ENCODE data around the gene PREB.
A peak's percentile ranks its signal among the peaks of the same experiment; 100 is the strongest.

Gene PREB

DNA sequence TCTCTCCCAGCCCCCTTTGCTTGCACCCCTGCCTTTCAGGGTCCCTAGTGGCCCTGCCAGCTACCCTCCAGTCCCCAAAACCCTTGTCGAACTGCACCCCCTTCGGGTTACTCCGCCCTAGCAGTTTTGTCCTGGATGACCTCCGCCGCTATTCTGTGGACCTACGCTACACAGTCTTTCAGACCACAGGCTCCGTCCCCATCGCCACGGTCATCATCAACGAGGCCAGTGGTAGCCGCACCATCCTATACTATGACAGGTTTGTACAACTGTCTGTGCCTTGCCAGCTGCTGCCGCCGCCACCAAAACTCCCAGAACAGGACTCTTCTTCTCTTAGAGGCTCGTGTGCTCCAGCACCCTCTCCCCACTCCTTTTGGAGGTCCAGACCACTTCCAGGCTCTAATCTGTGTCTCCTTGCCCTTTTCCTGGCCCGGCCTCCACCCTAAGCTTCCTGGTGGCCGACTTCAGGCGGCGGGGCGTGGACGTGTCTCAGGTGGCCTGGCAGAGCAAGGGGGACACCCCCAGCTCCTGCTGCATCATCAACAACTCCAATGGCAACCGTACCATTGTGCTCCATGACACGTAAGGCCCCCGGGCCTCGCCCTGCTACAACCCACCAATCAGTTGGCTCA lies 40.0 kb downstream of the PREB start:
- no peak for DNase-seq

DNA sequence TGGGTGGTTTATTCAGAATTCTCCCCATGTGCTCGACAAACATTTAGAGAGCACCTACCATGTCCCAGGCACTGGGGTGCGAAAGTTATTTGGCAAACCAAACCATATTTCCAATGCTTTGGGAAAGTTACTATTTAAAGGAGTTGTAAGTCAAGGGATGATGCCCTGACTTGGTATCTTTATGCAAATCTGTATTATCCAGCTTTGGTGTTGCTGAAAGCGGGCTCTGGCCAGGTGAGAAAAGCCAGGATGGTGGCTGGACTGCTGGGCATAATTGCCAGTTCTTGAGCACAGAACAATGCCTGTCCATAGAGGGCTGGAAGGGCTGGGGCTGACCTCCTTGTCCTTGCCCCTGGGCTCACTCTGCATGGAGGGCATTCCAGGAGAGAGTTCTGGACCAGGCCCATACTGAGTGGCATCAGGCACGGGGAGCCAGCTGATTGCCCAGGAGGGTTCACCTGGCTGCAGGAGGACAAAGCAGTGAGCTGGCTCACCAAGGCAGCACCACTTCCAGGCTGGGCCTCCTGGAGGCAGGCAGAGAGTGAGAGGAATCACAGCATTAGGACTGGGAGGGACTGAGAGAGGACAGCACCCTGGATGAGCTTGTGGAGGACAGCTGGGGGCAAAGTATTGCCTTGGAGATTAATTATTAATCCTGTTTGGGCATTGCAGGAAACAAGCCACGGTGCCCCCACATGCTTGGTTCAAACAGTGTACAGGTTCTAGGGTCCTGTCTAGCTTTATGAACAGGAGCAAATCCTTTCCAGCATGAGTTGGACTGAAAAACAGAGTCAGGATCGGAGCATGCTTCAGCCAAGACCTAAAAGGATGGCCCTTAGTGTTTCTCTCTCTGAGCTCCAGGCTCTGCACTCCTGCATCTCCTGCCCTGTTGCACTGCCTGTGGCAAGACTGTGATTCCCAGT lies 40.7 kb downstream of the PREB start:
- no peak for DNase-seq

DNA sequence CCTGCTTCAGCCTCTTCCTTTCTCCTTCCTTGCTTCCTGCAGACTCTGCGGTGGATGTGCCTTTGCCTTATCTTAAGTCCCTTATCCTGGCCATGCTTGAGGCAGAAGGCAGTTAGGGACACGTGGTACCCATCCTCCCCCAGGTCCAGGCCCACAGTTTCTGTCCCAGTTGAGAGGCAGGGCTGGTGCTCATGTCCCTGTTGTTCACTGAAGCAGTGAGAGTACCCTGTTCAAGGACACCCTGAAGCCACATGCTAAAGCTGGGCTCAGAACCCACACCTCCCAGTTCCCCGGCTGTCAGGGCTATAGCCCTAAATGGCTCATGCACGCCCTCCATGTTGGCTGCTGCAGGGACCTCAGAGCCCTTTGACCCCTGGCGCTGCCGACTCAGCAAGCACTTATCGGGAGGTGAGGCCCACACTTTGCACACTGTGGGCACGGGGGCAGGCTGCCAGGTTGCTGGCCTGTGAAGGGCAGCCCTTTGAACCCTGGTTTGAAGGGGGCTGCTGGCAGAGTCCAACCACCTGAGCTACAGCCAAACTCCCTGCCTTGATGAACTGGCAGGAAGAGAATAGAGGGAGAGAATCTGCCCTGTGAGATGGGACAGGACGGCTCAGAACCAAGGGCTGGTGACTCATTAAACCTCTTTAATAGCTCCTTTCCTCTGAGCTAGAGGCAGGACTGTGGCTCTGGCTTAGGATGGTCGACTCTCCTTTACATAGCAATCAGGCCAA lies 41.6 kb downstream of the PREB start:
- no peak for DNase-seq

DNA sequence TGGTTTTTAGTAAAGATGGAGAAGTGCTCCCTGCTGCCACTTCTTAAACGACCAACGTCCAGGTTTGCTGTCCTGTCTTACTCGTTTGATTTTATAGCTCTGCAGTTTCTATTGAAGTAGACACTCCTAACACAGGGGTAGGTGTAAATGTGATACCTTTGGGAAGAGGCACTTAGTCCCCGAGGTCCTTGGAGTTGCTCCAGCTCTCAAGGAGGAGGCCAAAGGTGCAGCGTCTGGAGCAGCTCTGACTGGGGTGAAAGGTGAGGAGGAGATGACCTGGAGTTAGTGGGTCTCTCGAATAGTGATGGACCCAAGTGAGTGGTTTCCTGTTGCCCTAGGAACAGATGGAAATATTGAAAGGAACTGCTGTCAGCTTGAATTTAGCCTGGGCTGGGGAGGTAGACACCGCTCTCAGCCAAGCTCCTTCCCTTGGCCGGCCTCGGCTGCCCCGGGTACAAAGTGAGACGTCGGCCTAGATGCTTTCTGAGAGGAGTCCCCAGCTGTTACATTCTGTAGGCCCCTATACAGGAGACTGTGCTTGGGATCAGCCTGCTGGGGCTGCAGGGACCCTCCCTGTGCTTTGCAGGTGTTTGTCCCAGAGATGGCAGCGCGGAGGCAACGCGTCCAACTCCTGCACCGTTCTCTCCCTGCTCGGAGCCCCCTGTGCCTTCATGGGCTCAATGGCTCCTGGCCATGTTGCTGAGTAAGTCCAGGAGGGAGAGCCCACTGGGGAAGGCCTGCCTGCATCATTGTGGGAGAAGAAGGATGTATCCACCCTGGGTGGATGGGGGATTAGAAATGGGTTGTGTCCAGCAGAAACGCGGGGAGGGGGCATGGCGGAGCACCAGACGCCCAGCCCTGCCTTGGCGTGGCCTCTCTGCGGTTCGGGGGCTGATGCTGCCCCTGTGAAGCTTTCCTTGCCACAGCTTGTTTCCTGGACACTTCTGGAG lies 42.4 kb downstream of the PREB start:
- DNase-seq, result no peak

DNA sequence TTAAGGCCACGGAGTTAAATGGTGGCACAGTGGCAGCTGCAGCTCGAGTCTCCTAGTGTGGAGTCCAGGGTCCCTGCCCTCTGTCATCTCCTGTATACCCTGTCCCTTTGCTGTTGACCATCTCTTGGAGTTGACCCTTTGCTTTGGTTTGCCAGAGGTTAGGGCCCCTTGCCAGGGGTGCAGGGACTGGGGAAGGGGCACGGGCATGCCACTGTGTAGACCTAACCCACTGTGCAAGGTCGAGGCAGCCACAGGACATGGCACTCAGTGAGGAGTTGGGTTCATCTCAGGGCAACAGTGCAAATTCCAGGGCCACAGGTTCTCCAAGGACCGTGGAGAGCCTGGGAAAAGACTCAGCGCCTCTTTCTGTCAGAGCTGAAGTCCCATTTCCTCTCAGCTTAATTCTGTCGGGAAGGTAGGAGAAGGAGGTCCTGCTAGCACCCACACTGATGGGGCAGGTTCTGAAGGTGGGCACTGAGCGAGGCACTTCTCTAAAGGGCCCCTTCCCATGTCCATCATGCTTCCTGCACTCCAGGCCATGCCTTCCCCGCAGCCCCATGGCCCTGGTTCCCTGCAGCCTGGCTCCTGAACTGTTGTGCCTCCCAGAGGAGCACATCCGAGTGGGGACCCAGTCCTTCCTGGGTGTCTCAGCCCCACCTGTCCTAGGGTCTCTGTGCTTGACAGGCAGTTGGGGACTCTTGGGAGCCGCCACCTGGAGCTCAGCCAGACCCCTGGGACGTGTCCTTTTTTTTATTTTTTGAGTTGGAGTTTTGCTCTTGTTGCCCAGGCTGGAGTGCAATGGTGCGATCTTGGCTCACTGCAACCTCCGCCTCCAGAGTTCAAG lies 45.1 kb downstream of the PREB start:
- no peak for DNase-seq

DNA sequence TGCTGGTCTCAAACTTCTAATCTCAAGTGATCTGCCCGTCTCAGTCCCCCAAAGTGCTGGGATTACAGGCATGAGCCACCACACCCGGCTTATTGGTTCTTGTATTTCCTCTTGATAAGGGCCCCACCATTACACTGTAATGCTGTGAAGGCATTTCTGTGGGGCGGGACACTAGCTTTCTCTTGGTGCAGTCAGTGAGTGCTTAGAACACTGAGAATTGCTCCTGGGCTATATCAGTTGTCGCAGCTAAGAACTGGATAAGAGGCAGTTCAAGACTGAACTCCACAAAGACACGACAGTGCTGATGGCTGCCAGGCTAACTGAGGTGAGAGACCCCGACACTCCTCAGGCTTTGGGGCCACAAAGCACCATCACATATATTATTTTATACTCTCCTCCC lies 45.8 kb downstream of the PREB start:
- no peak for DNase-seq

DNA sequence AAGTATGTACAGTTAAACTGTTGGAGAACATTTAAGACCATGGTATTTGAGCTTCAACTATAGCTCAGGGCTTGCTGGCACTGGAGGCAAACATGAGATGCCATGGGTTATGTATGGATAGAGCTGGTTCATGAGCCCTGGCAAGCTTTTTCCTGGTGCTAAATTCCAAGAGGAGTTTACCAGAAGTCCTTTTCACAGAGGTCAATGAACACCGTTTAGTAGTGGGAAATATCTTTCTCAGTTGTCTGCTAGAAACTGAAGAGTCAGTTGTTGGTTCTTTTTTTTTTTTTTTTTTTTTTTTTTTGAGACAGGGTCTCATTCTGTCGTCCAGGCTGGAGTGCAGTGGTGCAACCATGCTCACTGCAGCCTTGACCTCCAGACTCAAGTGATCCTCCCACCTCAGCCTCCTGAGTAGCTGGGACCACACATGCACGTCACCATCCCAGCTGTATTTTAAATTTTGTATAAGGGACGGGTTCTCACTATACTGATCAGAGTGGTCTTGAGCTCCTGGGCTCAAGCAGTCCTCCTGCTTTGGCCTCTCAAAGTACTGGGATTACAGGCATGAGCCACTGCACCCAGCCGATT lies 46.5 kb downstream of the PREB start:
- no peak for DNase-seq

DNA sequence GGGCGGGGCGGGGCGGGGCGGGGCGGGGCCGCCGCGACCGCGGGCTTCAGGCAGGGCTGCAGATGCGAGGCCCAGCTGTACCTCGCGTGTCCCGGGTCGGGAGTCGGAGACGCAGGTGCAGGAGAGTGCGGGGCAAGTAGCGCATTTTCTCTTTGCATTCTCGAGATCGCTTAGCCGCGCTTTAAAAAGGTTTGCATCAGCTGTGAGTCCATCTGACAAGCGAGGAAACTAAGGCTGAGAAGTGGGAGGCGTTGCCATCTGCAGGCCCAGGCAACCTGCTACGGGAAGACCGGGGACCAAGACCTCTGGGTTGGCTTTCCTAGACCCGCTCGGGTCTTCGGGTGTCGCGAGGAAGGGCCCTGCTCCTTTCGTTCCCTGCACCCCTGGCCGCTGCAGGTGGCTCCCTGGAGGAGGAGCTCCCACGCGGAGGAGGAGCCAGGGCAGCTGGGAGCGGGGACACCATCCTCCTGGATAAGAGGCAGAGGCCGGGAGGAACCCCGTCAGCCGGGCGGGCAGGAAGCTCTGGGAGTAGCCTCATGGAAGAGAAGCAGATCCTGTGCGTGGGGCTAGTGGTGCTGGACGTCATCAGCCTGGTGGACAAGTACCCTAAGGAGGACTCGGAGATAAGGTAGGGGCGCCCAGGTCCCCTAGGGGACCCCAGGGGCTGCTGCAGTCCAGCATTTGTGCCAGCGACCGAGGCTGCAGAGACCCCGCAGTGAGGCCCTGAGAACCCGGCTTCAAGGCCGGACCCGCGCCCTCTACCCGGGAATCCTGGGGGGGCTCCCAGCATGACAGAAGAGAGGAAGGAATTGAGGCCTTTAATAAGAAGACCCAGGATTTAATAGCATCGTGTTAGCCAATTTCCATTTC lies 47.5 kb downstream of the PREB start, which contains the start of gene KHK:
KHK (plus strand) TSS at position 49 of the 870 bp plus-strand sequence; CDS start at position 537, 488 bp downstream.
- DNase-seq, result peak; percentile 88

DNA sequence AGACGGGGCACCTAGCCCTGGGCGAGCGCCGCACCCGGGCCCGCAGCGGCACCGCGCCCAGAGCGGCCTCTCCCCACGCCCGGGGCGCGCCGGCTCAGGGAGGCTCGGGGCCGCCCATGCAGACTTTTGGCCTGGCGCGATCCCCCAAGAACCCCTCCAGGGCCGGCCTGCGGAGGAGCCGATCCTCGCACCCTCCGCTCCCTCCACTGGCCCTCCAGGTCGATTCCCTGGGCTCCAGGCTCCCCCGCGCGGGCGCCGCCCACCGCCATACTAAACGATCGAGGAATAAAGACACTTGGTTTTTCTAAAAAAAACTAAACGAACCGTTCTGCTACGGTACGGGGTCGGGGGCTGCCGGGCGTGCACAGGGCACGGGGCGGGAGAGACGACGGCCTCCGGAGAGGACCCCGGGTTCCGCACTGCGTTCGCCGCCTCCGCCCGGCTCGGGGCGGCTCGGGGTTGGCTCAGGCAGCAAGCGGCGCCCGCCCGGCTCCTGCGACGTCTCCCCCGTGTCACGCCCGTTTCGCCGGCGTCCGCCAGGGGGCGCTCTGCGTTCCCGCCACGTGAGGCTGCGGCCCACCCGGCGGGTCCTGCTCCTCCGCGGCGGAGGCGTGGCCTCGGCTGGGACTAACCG lies 48.2 kb downstream of the PREB start:
- peak; percentile 99 for DNase-seq

DNA sequence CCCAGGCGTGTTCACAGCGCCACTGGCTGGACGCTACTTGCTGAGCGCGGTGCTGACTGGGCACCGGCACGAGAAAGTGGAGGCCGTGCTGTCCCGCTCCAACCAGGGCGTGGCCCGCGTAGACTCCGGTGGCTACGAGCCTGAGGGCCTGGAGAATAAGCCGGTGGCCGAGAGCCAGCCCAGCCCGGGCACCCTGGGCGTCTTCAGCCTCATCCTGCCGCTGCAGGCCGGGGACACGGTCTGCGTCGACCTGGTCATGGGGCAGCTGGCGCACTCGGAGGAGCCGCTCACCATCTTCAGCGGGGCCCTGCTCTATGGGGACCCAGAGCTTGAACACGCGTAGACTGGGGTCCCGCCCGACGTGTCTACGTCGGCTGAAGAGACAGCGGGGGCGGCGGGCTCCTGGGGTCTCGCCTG lies 48.8 kb downstream of the PREB start:
- peak; percentile 92 for DNase-seq

DNA sequence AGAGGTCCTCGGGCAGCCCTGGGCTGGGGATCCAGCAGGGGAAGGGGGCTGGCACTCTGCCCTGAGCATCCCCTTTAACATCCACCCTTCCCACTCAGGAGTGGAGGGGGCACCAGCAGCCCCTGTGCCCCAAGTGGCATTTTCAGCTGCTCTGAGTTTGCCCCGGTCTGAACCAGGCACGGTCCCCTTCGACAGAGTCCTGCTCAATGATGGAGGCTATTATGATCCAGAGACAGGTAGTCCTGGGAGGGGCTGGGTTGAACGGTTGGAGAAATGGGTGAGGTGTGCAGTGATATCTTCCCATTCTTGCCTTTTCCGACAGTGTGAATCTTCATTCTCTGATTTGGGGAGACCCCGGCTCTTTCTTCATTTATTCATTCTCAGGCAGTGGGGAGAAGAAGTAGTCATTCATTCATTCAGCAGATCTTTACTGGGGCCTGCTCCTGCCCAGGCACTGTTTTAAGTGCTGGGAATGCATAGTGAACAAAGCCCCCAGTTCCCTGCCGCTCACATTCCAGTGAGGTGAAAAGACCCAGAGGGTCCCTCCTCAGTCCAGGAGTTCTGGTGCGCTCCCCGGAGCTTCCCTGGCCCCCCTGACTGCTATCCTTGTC lies 49.3 kb downstream of the PREB start:
- no peak for DNase-seq

DNA sequence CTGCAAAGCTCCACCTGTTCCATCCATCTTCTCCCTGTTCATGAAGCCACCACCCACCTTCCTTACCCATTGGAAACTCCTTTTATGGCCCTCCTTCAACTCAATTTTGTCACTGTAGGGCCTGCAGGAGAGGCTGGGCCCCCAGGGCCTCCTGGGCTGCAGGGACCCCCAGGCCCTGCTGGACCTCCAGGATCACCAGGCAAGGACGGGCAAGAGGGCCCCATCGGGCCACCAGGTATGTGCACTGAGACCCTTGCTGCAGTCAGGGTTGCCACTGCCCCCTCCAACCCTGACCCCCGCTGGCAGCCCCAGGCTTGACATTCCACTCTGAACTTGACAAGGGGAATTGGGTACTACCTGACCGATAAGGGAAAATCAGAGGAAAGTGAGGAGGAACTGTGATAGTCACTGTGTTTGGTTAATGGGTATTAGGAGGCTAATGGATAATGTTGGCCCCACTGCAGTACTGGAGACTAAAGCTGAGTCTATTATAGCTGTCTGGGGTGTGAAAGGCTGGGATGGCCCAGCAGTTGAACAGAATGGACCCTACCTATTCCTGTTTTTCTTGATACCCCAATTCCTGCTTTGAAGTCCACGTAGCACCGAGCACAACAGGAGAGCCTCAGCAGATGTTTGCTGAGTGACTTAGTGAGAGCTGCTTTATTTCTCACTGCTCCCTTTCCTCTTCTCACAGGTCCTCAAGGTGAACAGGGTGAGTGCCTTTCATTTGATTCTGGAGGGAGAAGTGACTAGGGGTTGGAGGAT lies 50.0 kb downstream of the PREB start:
- no peak for DNase-seq

DNA sequence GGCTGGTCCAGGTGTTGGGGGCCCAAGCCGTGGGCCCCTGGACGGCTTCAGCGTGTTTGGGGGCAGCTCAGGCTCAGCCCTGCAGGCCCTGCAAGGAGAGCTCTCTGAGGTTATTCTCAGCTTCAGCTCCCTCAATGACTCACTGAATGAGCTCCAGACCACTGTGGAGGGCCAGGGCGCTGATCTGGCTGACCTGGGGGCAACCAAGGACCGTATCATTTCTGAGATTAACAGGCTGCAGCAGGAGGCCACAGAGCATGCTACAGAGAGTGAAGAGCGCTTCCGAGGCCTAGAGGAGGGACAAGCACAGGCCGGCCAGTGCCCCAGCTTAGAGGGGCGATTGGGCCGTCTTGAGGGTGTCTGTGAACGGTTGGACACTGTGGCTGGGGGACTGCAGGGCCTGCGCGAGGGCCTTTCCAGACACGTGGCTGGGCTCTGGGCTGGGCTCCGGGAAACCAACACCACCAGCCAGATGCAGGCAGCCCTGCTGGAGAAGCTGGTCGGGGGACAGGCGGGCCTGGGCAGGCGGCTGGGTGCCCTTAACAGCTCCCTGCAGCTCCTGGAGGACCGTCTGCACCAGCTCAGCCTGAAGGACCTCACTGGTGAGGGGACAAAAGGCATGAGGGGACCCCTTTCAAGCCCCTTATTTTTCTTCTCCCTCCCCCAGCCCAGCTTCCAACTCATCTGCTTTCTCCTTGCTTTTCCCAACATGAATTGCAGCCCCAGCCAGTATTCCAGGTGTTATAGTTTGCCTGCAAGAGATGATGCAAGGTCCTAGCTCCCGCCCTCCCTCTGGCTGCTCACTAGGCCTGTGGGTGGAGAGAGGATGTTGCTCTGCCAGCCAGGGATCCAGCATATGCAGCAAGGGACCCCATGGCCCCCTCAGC lies 50.8 kb downstream of the PREB start:
- no peak for DNase-seq

DNA sequence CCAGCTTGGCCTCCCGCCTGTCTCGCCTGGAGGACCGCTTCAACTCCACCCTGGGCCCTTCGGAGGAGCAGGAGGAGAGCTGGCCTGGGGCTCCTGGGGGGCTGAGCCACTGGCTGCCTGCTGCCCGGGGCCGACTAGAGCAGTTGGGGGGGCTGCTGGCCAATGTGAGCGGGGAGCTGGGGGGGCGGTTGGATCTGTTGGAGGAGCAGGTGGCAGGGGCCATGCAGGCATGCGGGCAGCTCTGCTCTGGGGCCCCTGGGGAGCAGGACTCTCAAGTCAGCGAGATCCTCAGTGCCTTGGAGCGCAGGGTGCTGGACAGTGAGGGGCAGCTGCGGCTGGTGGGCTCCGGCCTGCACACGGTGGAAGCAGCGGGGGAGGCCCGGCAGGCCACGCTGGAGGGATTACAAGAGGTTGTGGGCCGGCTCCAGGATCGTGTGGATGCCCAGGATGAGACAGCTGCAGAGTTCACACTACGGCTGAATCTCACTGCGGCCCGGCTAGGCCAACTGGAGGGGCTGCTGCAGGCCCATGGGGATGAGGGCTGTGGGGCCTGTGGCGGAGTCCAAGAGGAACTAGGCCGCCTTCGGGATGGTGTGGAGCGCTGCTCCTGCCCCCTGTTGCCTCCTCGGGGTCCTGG lies 51.5 kb downstream of the PREB start:
- DNase-seq, result no peak

DNA sequence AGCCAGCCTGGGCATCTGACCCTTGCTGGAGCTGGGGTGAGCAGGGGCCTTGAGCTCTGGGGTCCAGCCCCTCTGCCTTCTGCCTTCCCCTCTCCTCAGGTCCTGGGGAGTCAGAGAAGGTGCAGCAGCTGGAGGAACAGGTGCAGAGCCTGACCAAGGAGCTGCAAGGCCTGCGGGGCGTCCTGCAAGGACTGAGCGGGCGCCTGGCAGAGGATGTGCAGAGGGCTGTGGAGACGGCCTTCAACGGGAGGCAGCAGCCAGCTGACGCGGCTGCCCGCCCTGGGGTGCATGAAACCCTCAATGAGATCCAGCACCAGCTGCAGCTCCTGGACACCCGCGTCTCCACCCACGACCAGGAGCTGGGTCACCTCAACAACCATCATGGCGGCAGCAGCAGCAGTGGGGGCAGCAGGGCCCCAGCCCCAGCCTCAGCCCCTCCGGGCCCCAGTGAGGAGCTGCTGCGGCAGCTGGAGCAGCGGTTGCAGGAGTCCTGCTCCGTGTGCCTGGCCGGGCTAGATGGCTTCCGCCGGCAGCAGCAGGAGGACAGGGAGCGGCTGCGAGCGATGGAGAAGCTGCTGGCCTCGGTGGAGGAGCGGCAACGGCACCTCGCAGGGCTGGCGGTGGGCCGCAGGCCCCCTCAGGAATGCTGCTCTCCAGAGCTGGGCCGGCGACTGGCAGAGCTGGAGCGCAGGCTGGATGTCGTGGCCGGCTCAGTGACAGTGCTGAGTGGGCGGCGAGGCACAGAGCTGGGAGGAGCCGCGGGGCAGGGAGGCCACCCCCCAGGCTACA lies 52.3 kb downstream of the PREB start:
- no peak for DNase-seq

Data from 8988T (cell line).